ENCODE data around the gene WDR77.
A peak's percentile ranks its signal among the peaks of the same experiment; 100 is the strongest.

The WDR77 gene

GRCh38 chr1:111468717-111469100 lies 19.7 kb upstream of the WDR77 start:
- DNase-seq (ENCODE audit: low spot score): no peak

GRCh38 chr1:111467865-111468716 lies 19.0 kb upstream of the WDR77 start:
- no peak for DNase-seq (ENCODE audit: low spot score)

- no peak for DNase-seq (ENCODE audit: low spot score)
Observed at GRCh38 chr1:111466480-111466879, 17.4 kb upstream of the WDR77 start.

GRCh38 chr1:111465754-111466153 lies 16.7 kb upstream of the WDR77 start:
- DNase-seq (ENCODE audit: low spot score): no peak

GRCh38 chr1:111463029-111463683 lies 14.1 kb upstream of the WDR77 start:
- no peak for DNase-seq (ENCODE audit: low spot score)

GRCh38 chr1:111462370-111463028 lies 13.4 kb upstream of the WDR77 start:
- no peak for DNase-seq (ENCODE audit: low spot score)

GRCh38 chr1:111461765-111462164 lies 12.7 kb upstream of the WDR77 start:
- no peak for DNase-seq (ENCODE audit: low spot score)

- no peak for DNase-seq (ENCODE audit: low spot score)
Observed at GRCh38 chr1:111455642-111456031, 6.6 kb upstream of the WDR77 start.

GRCh38 chr1:111454859-111455641 lies 6.0 kb upstream of the WDR77 start:
- no peak for DNase-seq (ENCODE audit: low spot score)

- DNase-seq (ENCODE audit: low spot score): no peak
Observed at GRCh38 chr1:111453706-111454105, 4.7 kb upstream of the WDR77 start.

GRCh38 chr1:111452581-111452980 lies 3.5 kb upstream of the WDR77 start:
- no peak for DNase-seq (ENCODE audit: low spot score)

- no peak for DNase-seq (ENCODE audit: low spot score)
Observed at GRCh38 chr1:111450185-111450584, 1.1 kb upstream of the WDR77 start.

GRCh38 chr1:111449703-111450017 lies 604 bp upstream of the WDR77 start:
- no peak for DNase-seq (ENCODE audit: low spot score)

GRCh38 chr1:111448482-111448917 lies 556 bp downstream of the WDR77 start:
- DNase-seq (ENCODE audit: low spot score): no peak

GRCh38 chr1:111446967-111447892 lies 1.8 kb downstream of the WDR77 start:
- DNase-seq (ENCODE audit: low spot score): no peak

- DNase-seq (ENCODE audit: low spot score): no peak
Observed at GRCh38 chr1:111446546-111446945, 2.5 kb downstream of the WDR77 start.

GRCh38 chr1:111444031-111444430 lies 5.0 kb downstream of the WDR77 start:
- no peak for DNase-seq (ENCODE audit: low spot score)

- no peak for DNase-seq (ENCODE audit: low spot score)
Observed at GRCh38 chr1:111442457-111442856, 6.6 kb downstream of the WDR77 start.

- DNase-seq (ENCODE audit: low spot score): peak; percentile 68
Observed at GRCh38 chr1:111441573-111442192, 7.4 kb downstream of the WDR77 start.

GRCh38 chr1:111439461-111440351 lies 9.3 kb downstream of the WDR77 start:
- DNase-seq (ENCODE audit: low spot score): no peak
